CD4-positive, alpha-beta T cell treated with Interleukin-15 for 1 hour (primary cell): ENCODE results near the gene PTBP1.

Experiments used
- DNase-seq: peaks from one replicate; pipeline ENCODE4 v3.0.0-alpha.2; 2020

Gene PTBP1

GRCh38 chr19:798415-799075, 1.3 kb downstream of the PTBP1 start:
- no peak for DNase-seq

- DNase-seq: no peak
Measured at GRCh38 chr19:799076-799881, 2.0 kb downstream of the PTBP1 start.

GRCh38 chr19:800360-801029, 3.2 kb downstream of the PTBP1 start:
- no peak for DNase-seq

DNA sequence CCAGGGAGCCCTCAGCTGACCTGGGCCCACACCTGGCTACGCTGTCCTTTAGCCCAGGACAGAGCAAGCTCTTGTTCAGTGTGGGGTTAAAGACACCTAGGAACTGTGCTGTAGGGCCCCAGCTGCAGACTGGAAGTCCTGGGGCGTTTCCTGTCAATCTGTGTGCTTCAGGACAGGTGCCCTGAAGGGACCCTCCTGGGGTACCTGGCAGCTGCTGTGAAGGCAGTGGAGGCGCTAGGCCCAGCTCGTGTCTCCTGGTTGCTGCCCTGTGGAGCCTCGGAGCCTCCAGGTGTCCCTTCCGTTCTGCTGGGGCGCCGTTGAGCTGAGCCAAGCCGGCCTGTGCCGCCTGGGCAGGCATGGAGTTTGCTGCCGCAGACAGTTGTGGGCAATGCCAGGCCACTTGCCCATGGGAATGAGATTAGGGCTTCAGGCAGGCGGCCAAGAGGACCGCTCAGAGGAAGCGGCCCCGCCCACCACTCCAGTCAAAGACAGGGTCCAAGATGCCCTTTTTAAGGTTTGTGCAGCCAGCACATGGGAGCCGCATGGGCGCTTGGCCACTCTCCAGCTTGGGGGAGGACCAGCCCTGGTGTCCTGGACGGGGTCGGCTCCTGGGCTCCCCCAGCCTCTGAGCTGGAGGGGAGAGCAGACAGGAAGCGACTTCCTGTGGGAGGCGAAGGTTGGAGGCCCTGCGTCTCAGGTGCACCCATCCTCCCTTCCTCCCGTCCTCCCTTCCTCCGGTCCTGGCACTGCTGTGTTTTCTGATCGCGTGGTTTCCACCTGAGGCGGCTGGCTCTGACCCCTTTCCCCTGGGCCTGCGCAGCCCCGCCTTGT, 4.0 kb downstream of the PTBP1 start:
- DNase-seq: no peak

- DNase-seq: no peak
Measured at GRCh38 chr19:801861-802497, 4.7 kb downstream of the PTBP1 start.

DNA sequence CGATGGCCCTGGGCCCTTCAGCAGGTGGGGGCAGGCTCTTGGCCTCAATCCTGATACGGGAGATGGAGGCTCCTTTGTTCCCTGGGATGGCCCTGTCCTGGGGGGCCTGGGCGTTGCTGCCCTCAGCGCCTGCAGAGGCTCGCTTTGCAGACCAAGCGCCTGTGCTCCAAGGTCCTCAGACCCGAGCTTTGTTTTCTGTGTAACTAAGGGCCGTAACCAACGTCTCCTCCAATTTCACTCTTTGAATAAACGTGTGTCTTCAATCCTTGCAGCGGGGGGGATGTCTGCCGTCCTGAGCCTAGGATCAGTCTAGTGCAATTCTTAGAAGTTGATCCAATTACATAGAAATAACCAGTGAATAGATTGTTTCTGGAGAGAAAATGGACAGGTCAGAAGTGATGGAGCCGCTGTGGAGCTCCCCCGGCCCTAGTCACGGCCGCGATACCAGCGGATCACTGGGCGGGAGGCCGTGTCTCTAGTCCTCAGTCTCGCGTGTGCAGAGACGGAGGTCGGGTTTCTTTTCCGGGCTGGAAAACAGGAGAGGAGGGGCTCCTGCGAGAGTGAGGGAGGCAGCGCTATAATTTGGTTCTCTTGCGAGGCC, 5.3 kb downstream of the PTBP1 start:
- no peak for DNase-seq

GRCh38 chr19:803099-803561, 5.9 kb downstream of the PTBP1 start:
- DNase-seq: no peak

GRCh38 chr19:803686-804418, 6.6 kb downstream of the PTBP1 start:
- DNase-seq: no peak

DNA sequence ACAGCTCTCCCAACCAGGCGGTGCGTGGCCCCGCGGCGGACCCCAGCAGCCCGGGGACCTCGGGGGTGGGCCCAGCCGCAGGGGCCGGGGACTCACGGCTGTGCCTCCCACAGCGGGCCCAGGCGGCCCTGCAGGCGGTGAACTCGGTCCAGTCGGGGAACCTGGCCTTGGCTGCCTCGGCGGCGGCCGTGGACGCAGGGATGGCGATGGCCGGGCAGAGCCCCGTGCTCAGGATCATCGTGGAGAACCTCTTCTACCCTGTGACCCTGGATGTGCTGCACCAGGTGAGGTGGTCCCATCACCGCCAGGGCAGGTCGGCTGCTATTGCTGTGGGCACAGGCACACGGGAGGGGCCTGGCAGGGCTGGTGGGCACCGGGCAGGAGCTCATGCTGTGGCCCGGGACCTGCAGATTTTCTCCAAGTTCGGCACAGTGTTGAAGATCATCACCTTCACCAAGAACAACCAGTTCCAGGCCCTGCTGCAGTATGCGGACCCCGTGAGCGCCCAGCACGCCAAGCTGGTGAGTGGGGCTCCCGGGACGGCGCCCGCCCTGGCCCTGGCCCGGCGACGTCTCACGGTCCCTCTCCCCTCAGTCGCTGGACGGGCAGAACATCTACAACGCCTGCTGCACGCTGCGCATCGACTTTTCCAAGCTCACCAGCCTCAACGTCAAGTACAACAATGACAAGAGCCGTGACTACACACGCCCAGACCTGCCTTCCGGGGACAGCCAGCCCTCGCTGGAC, 7.3 kb downstream of the PTBP1 start:
- no peak for DNase-seq

GRCh38 chr19:805166-805551, 7.9 kb downstream of the PTBP1 start:
- DNase-seq: no peak

- no peak for DNase-seq
Measured at GRCh38 chr19:805600-806550, 8.6 kb downstream of the PTBP1 start.

GRCh38 chr19:806815-807421, 9.7 kb downstream of the PTBP1 start:
- DNase-seq: no peak

GRCh38 chr19:807627-808422, 10.6 kb downstream of the PTBP1 start:
- DNase-seq: no peak

GRCh38 chr19:808423-808775, 11.1 kb downstream of the PTBP1 start:
- no peak for DNase-seq

DNA sequence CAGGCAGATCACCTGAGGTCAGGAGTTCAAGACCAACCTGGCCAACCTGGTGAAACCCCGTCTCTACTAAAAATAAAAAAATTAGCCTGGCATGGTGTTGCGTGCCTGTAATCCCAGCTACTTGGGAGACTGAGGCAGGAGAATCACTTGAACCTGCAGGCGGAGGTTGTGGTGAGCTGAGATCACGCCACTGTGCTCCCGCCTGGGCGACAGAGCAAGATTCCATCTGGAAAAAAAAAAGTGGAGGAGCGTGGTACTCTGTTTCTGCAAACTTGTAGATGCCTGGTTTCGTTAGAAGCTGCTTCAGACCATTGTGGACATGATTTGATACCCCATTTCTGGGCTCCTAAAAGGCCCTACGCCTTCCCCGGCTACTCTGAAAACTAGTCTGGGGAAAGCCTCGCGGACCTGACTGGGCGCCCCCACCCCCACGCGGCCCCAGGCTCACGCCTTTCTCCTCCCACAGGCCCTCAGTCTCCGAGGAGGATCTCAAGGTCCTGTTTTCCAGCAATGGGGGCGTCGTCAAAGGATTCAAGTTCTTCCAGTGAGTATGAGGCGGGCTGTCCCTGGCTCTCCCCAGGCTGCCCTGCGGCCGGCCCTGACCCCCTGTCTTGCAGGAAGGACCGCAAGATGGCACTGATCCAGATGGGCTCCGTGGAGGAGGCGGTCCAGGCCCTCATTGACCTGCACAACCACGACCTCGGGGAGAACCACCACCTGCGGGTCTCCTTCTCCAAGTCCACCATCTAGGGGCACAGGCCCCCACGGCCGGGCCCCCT, 13.0 kb downstream of the PTBP1 start:
- DNase-seq: no peak

DNA sequence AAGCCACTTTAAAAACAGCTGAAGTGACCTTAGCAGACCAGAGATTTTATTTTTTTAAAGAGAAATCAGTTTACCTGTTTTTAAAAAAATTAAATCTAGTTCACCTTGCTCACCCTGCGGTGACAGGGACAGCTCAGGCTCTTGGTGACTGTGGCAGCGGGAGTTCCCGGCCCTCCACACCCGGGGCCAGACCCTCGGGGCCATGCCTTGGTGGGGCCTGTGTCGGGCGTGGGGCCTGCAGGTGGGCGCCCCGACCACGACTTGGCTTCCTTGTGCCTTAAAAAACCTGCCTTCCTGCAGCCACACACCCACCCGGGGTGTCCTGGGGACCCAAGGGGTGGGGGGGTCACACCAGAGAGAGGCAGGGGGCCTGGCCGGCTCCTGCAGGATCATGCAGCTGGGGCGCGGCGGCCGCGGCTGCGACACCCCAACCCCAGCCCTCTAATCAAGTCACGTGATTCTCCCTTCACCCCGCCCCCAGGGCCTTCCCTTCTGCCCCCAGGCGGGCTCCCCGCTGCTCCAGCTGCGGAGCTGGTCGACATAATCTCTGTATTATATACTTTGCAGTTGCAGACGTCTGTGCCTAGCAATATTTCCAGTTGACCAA, 13.7 kb downstream of the PTBP1 start:
- no peak for DNase-seq

DNA sequence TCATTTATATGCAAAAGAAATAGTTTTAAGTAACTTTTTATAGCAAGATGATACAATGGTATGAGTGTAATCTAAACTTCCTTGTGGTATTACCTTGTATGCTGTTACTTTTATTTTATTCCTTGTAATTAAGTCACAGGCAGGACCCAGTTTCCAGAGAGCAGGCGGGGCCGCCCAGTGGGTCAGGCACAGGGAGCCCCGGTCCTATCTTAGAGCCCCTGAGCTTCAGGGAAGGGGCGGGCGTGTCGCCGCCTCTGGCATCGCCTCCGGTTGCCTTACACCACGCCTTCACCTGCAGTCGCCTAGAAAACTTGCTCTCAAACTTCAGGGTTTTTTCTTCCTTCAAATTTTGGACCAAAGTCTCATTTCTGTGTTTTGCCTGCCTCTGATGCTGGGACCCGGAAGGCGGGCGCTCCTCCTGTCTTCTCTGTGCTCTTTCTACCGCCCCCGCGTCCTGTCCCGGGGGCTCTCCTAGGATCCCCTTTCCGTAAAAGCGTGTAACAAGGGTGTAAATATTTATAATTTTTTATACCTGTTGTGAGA, 14.3 kb downstream of the PTBP1 start:
- no peak for DNase-seq
